Astrocyte (in vitro differentiated cells and primary cell): ENCODE results near the gene ABCC2.

Source experiments
- CTCF ChIP-seq: IDR thresholded peaks from 2 replicates; pipeline ENCODE4 v1.5.1; 2011; ENCODE audit warnings: low read depth, mild to moderate bottlenecking, inconsistent platforms, low read length, moderate library complexity; ENCODE audit not compliant: insufficient read depth
- EZH2 ChIP-seq: IDR thresholded peaks from 2 replicates; pipeline ENCODE4 v1.6.1; 2012; ENCODE audit warnings: mild to moderate bottlenecking, low read length, inconsistent platforms; ENCODE audit not compliant: insufficient read depth

- TF ChIP-seq CTCF: no peak
- no peak for TF ChIP-seq EZH2
Observed at GRCh38 chr10:99809481-99809880, 27.0 kb downstream of the ABCC2 start.
